Measurements from ENCODE around the gene SHC1. TPM values are rescaled to one million over a fixed set of nuclear protein-coding genes. Genes with fewer than 3 reads are reported as not detected.

SHC1 gene, protein sequence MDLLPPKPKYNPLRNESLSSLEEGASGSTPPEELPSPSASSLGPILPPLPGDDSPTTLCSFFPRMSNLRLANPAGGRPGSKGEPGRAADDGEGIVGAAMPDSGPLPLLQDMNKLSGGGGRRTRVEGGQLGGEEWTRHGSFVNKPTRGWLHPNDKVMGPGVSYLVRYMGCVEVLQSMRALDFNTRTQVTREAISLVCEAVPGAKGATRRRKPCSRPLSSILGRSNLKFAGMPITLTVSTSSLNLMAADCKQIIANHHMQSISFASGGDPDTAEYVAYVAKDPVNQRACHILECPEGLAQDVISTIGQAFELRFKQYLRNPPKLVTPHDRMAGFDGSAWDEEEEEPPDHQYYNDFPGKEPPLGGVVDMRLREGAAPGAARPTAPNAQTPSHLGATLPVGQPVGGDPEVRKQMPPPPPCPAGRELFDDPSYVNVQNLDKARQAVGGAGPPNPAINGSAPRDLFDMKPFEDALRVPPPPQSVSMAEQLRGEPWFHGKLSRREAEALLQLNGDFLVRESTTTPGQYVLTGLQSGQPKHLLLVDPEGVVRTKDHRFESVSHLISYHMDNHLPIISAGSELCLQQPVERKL
- polyA plus RNA-seq (2011; rRNA removed) = 455 and 653 TPM in 2 replicates
- polyA minus RNA-seq (2011; rRNA and poly(A)+ RNA removed) = 247 and 437 TPM in 2 replicates

DNA sequence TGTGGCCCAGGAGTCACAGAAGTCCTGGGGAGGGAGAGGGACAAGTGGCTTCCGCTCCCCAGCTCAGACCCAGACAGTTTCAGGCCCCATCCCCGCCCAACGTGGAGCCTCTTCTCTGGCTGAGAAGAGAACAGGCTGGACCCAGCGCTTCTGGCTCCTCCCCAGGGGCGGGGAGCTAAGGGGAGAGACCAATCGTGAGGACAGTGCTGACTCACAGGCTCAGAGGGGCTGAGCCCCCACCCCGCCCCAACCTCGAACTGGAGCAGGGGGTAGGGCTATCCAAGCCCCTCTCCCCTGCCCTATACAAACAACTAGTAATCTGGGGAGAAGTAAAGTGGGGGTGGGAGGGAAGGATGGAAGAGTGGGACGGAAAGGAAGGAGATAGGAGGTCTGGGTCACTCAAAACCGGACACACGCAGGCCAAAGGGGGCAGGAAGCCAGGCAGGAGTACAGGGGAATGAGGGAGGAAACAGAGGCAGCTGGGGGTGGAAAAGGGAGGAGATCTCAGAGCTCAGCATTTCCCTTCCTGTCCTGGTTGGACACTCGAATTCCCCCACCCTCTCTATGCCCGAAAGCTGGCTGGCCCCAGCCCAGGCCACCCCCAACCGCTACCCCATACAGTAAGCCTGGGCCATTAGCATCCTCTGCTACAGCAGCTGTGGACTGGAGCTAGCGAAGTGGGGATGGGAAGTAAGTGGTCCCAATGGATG is at the start of gene SHC1:
TSS of gene SHC1 (minus strand) at position 117 of the 710 bp plus-strand sequence. CDS start 221 bp downstream, outside the sequence.
- ChIA-PET POLR2A (interaction anchor here (0.5 to 0.7 kb wide), 4 partner anchors 15 to 1732 kb away, joined by 3 to 11 read pairs (median 3); no protein-coding TSS in a partner anchor), CTCF (interaction anchor here (0.9 to 5.4 kb wide), 10 partner anchors 7 to 411 kb away, joined by 3 to 40 read pairs (median 10); partner anchors contain the start of genes ADAM15, PBXIP1 and PYGO2)
- DNase-seq (ENCODE audit: low read depth) = no peak
- no peaks in the 10 kb centered on the region for H3K27me3 ChIP-seq (ENCODE audit: control insufficient read depth, insufficient read depth, low read length)
- TF ChIP-seq, protein P1, sequence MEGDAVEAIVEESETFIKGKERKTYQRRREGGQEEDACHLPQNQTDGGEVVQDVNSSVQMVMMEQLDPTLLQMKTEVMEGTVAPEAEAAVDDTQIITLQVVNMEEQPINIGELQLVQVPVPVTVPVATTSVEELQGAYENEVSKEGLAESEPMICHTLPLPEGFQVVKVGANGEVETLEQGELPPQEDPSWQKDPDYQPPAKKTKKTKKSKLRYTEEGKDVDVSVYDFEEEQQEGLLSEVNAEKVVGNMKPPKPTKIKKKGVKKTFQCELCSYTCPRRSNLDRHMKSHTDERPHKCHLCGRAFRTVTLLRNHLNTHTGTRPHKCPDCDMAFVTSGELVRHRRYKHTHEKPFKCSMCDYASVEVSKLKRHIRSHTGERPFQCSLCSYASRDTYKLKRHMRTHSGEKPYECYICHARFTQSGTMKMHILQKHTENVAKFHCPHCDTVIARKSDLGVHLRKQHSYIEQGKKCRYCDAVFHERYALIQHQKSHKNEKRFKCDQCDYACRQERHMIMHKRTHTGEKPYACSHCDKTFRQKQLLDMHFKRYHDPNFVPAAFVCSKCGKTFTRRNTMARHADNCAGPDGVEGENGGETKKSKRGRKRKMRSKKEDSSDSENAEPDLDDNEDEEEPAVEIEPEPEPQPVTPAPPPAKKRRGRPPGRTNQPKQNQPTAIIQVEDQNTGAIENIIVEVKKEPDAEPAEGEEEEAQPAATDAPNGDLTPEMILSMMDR (IDR thresholded peaks at IDR 0.05; ENCODE audit: insufficient read depth, low read depth, low read length) = no peak
- H3K36me3 ChIP-seq (ENCODE audit: control insufficient read depth, insufficient read depth, low read length) = peaks cover 20% of the 10 kb centered on the region
- peak within 1 kb of the TSS; percentile 73 for H3K4me3 ChIP-seq (ENCODE audit: low read depth, low read length)

DNA sequence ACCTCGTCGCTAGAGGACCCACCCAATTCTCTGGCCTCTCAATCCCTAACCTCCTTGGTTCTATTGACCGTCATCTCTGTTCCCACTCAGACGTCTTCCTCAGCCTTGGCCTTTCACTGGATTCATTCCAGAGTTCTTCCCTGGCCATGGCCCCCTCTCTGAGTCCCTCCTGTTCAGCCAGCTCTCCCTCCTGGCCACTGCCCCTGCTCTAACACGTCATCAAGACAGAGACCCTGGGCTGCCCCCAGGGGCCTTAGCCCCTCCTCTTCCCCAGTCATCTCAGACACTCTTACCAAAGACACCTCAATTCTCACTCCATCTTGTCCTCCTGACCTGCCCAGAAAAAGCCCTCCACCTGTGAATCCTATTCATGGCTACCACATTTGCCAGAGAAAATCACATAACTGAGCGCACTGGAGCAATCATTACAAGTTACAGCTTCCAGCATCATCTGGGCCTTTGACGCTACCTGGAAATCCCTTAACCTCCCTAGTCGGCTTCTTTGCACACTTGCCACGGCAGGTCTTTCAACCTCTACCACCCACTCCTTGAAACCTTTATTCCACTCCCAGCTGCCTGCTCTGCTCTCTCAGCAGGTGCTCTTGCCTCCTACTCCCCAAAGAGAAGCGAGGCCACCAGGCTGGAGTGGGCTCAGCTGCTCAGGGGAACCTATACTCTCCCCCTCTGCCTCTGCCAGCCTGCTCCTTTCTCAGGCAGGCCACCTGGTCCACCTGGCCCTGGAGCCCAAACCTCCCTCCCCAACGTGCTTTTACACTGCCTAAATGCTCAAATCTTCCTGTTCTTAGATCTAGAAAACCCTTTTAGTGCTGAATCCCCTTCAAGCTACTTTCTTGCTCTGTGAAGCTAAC is 49.1 kb upstream of the SHC1 start:
- Histone ChIP-seq H3K36me3 (ENCODE audit: control insufficient read depth, insufficient read depth, low read length) (peaks cover 8% of the 10 kb centered on the region; the same call in 1 of the 2 replicates), H3K27me3 (ENCODE audit: control insufficient read depth, insufficient read depth, low read length) (no peaks in the 10 kb centered on the region), H3K4me3 (ENCODE audit: low read depth, low read length) (no peak overlapping the region)
- CTCF ChIA-PET = interaction anchor here (0.6 to 10.2 kb wide), 10 partner anchors 15 to 83 kb away, joined by 3 to 95 read pairs (median 6); partner anchors contain the start of genes ADAM15, LENEP, PBXIP1 and PMVK
- no peak for DNase-seq (ENCODE audit: low read depth)
- TF ChIP-seq, protein P1 (IDR thresholded peaks at IDR 0.05; ENCODE audit: insufficient read depth, low read depth, low read length) = no peak
- POLR2A ChIA-PET = no interaction called here

DNA sequence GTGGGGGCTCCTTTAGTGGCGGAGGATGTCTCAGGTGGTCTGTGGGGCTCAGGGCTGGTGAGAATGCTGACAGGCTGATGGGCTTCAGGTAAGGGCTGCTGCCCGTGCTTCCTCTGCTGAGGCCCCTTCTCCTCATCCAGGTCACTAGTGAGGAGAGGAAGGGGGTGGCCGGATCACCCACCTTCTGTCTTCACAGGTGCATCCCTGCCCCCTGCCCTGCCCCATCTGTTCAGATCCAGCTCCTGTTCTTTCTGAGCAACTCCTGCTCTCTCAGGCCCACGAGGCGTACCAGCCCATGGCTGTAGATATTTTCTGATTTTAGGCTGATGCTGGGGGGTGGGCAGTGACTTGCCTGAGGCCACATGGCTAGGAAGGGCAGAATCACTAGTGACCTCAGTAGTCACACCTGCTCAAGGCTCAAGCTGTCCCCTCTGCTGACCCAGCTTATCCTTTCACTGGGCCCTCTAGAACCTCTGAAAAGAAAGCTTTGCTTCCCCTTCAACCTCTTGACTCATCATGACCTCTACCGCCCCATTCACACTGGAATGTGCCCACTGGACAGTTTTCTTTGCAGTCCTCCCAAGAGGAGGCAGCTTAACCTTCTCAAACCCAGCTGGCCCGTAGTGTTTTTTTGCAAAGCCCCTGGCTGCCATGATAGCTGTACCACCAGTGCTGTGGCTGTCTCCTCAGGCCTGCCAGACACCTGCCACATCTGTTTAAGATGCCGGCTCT is 48.2 kb upstream of the SHC1 start:
- ChIA-PET CTCF (interaction anchor here (0.6 to 10.2 kb wide), 14 partner anchors 14 to 73 kb away, joined by 3 to 95 read pairs (median 6); partner anchors contain the start of genes EFNA3, LENEP, PBXIP1 and PYGO2), POLR2A (no interaction called here)
- TF ChIP-seq, protein P1 (IDR thresholded peaks at IDR 0.05; ENCODE audit: insufficient read depth, low read depth, low read length) = no peak
- Histone ChIP-seq H3K27me3 (ENCODE audit: control insufficient read depth, insufficient read depth, low read length) (no peaks in the 10 kb centered on the region), H3K36me3 (ENCODE audit: control insufficient read depth, insufficient read depth, low read length) (peaks cover 8% of the 10 kb centered on the region; the same call in 1 of the 2 replicates), H3K4me3 (ENCODE audit: low read depth, low read length) (no peak overlapping the region)
- DNase-seq (ENCODE audit: low read depth) = no peak

DNA sequence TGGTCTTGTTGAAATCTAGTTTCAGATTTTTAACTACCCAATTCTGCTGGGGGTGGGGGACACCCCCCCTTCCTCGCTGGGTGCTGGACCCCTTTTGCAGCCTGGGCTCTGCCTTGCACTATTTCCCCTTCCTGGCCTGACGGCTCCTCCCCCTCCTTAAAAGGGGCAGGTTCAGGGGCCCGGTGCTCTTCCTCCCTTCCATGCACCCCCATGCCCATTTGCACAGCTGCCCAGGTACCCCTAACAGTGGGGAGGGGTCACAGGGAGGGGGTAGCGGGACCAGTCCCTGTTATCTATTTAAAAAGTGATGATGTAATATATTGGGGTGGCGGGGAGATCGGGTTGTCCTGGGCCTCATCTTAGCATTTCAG is 47.4 kb upstream of the SHC1 start:
- ChIA-PET CTCF (interaction anchor here (0.6 to 10.2 kb wide), 31 partner anchors 12 to 458 kb away, joined by 3 to 95 read pairs (median 5); partner anchors contain the start of genes DCST1, DCST2, EFNA3 and FLAD1), POLR2A (interaction anchor here (0.8 kb wide), 1 partner anchor 53 kb away, joined by 3 read pairs; no protein-coding TSS in a partner anchor)
- no peaks in the 10 kb centered on the region for H3K27me3 ChIP-seq (ENCODE audit: control insufficient read depth, insufficient read depth, low read length)
- DNase-seq (ENCODE audit: low read depth) = no peak
- H3K36me3 ChIP-seq (ENCODE audit: control insufficient read depth, insufficient read depth, low read length) = peaks cover 8% of the 10 kb centered on the region; the same call in 1 of the 2 replicates
- TF ChIP-seq, protein P1 (IDR thresholded peaks at IDR 0.05; ENCODE audit: insufficient read depth, low read depth, low read length) = no peak
- no peak overlapping the region for H3K4me3 ChIP-seq (ENCODE audit: low read depth, low read length)

All from BJ (cell line).